ENCODE results near the gene TCF4. TPM values are rescaled to one million over a fixed set of nuclear protein-coding genes. Genes with fewer than 3 reads are reported as not detected.

The TCF4 gene
- total and polyA plus RNA-seq, 2 donors (not counting 3 experiments of a cell fraction or from before 2014, with no cell fraction given): 183 to 390 TPM

- no peak overlapping the region for H3K27ac ChIP-seq (ENCODE audit: insufficient read depth, low read depth, low read length)
- H3K27me3 ChIP-seq (ENCODE audit: control insufficient read depth in 2 of 2, insufficient read depth in 2 of 2, low read length in 2 of 2): no peaks in the 10 kb centered on the region
- no peak overlapping the region for H3K9ac ChIP-seq (replicated peaks; ENCODE audit: extremely low read depth, insufficient read depth, low read length)
- no TSS peak for BruUV-seq (replicated peaks)
- POLR2A ChIA-PET: no interaction called here
- dilution Hi-C loops (cut with MboI; ENCODE audit: extremely low pct_ligation_motif_present, low sequenced_read_pairs) (no loop called here), intact Hi-C loops (cut with micrococcal nuclease) (loop anchor here (10.0 kb wide), 1 partner anchor 628 kb away; no protein-coding TSS in a partner anchor)
- no peak overlapping the region for H2AFZ ChIP-seq (ENCODE audit: low read depth, low read length)
- H3K9me3 ChIP-seq (replicated peaks; ENCODE audit: control insufficient read depth, insufficient read depth, low read length): no peaks in the 10 kb centered on the region
- no peak overlapping the region for H3K4me2 ChIP-seq (ENCODE audit: insufficient read depth, low read length)
- H3K4me1 ChIP-seq (ENCODE audit: control insufficient read depth, extremely low read depth, insufficient read depth, low read length): peaks cover 22% of the 10 kb centered on the region
- CTCF ChIA-PET: interaction anchor here (1.0 kb wide), 2 partner anchors 148 to 1339 kb away, joined by 3 to 4 read pairs; no protein-coding TSS in a partner anchor
- H3K4me3 ChIP-seq (replicated peaks in 1 of 3; ENCODE audit: insufficient read depth in 1 of 3, low read depth in 1 of 3, low read length in 3 of 3): no peak overlapping the region
- peaks cover 2% of the 10 kb centered on the region for H4K20me1 ChIP-seq (replicated peaks; ENCODE audit: control insufficient read depth, extremely low read depth, insufficient read depth, low read length)
- peaks cover 17 to 21% of the 10 kb centered on the region in 2 experiments for H3K36me3 ChIP-seq (ENCODE audit: control insufficient read depth in 2 of 2, extremely low read depth in 1 of 2, insufficient read depth in 2 of 2, low read length in 2 of 2)
- DNase-seq (ENCODE audit: low read depth, low spot score): no peak
- FAIRE-seq: no peak
- H3K79me2 ChIP-seq (ENCODE audit: control insufficient read depth, insufficient read depth, low read length): no peaks in the 10 kb centered on the region
- no peaks in the 10 kb centered on the region for H3K9me1 ChIP-seq (replicated peaks; ENCODE audit: control insufficient read depth, extremely low read depth, insufficient read depth, low read length)
- no peak for TF ChIP-seq POLR2AphosphoS5 (IDR thresholded peaks at IDR 0.05; ENCODE audit: insufficient read depth, low read depth, low read length)
- TF ChIP-seq MAX (IDR thresholded peaks at IDR 0.05; ENCODE audit: insufficient read depth, insufficient read length): no peak
- no peak for TF ChIP-seq EZH2 (IDR thresholded peaks at IDR 0.05; ENCODE audit: borderline replicate concordance, low read depth, low read length, severe bottlenecking)
- TF ChIP-seq GATA2 (IDR thresholded peaks at IDR 0.05; ENCODE audit: insufficient read depth, insufficient read length, low read depth, low read length): no peak
- no peak for TF ChIP-seq JUN (IDR thresholded peaks at IDR 0.05; ENCODE audit: borderline replicate concordance, insufficient read depth, insufficient read length, low read depth)
- no peak for TF ChIP-seq FOS (IDR thresholded peaks at IDR 0.05; ENCODE audit: borderline replicate concordance, insufficient read depth, low read length)
- TF ChIP-seq POLR2A (IDR thresholded peaks at IDR 0.05; ENCODE audit: low read depth, low read length): no peak
- no peak for TF ChIP-seq CTCF (IDR thresholded peaks at IDR 0.05; ENCODE audit: extremely low read depth in 1 of 2, insufficient read depth in 1 of 2, low read depth in 1 of 2, low read length in 2 of 2)
- no peak for TF ChIP-seq MYC (IDR thresholded peaks at IDR 0.05; ENCODE audit: low read depth, low read length)
Observed at GRCh38 chr18:55236150-55236931, 351.7 kb downstream of the TCF4 start.
